Renal cortex interstitium (tissue), 15 donors: ENCODE results near the gene CXorf38. TPM values are rescaled to one million over a fixed set of nuclear protein-coding genes. Genes with fewer than 3 reads are reported as not detected.

Experiments
- DNase-seq, 11 donors: peaks; one replicate each; pipeline ENCODE4 v3.0.0-alpha.2; 2013; ENCODE audit warnings: low read depth in 9 of 11, low spot score in 4 of 11; ENCODE audit errors: extremely low read depth in 1 of 11
- long read RNA-seq, 16 experiments: transcript quantifications; one replicate each; lab custom pipeline, GENCODE V29; 2026
- polyA plus RNA-seq, 3 donors: library from polyadenylated mRNA; unstranded; fragments of 120-200 nt; gene quantifications; one replicate each; pipeline ENCODE4 v1.2.1, GENCODE V29; 2013; ENCODE audit not compliant: insufficient read length in 3 of 3

Gene CXorf38, protein sequence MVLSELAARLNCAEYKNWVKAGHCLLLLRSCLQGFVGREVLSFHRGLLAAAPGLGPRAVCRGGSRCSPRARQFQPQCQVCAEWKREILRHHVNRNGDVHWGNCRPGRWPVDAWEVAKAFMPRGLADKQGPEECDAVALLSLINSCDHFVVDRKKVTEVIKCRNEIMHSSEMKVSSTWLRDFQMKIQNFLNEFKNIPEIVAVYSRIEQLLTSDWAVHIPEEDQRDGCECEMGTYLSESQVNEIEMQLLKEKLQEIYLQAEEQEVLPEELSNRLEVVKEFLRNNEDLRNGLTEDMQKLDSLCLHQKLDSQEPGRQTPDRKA
- 10 to 100 TPM in 2 of 3 donors, 1 to 10 TPM in 1; 10.0 to 12.5 (median 12.3) TPM for polyA plus RNA-seq
- long read RNA-seq, donor 1, partial matches to known transcripts = 0 of 2 reads
- long read RNA-seq, donor 1, other reads (novel, unspliced or antisense) = 0 of 2 reads
- long read RNA-seq, donor 2, partial matches to known transcripts = 0 of 1 reads
- long read RNA-seq, donor 2, other reads (novel, unspliced or antisense) = 0 of 1 reads
- long read RNA-seq, donor 3, partial matches to known transcripts = 0 of 2 reads
- long read RNA-seq, donor 3, other reads (novel, unspliced or antisense) = 0 of 2 reads
- long read RNA-seq, donor 4, partial matches to known transcripts = 0 of 2 reads
- long read RNA-seq, donor 4, other reads (novel, unspliced or antisense) = 0 of 2 reads
- long read RNA-seq, donor 5, transcript CXorf38-201 (7 exons, 2,118 nt) = major isoform, 5 of 5 reads
- long read RNA-seq, donor 5, partial matches to known transcripts = 0 of 5 reads
- long read RNA-seq, donor 5, other reads (novel, unspliced or antisense) = 0 of 5 reads
- long read RNA-seq, donor 6, partial matches to known transcripts = 0 of 1 reads
- long read RNA-seq, donor 6, other reads (novel, unspliced or antisense) = 0 of 1 reads
- long read RNA-seq, donor 7, partial matches to known transcripts = 0 of 1 reads
- long read RNA-seq, donor 7, other reads (novel, unspliced or antisense) = 0 of 1 reads
- long read RNA-seq, donor 8, partial matches to known transcripts = 0 of 3 reads
- long read RNA-seq, donor 8, other reads (novel, unspliced or antisense) = 0 of 3 reads
- long read RNA-seq, donor 9, partial matches to known transcripts = 0 of 2 reads
- long read RNA-seq, donor 9, other reads (novel, unspliced or antisense) = 0 of 2 reads
- long read RNA-seq, donor 10, partial matches to known transcripts = 0 of 1 reads
- long read RNA-seq, donor 10, other reads (novel, unspliced or antisense) = 0 of 1 reads
- long read RNA-seq, donor 11, partial matches to known transcripts = 0 of 1 reads
- long read RNA-seq, donor 11, other reads (novel, unspliced or antisense) = 0 of 1 reads
- long read RNA-seq, donor 12 = 0 reads
- long read RNA-seq, donor 13, partial matches to known transcripts = 0 of 3 reads
- long read RNA-seq, donor 13, other reads (novel, unspliced or antisense) = 0 of 3 reads
- long read RNA-seq, donor 14, transcript CXorf38-201 (7 exons, 2,118 nt) = major isoform, 5 of 5 reads
- long read RNA-seq, donor 14, partial matches to known transcripts = 0 of 5 reads
- long read RNA-seq, donor 14, other reads (novel, unspliced or antisense) = 0 of 5 reads
- long read RNA-seq, donor 15, partial matches to known transcripts = 0 of 2 reads
- long read RNA-seq, donor 15, other reads (novel, unspliced or antisense) = 0 of 2 reads
- long read RNA-seq, donor 16, transcript CXorf38-201 (7 exons, 2,118 nt) = major isoform, 5 of 5 reads
- long read RNA-seq, donor 16, partial matches to known transcripts = 0 of 5 reads
- long read RNA-seq, donor 16, other reads (novel, unspliced or antisense) = 0 of 5 reads

DNA sequence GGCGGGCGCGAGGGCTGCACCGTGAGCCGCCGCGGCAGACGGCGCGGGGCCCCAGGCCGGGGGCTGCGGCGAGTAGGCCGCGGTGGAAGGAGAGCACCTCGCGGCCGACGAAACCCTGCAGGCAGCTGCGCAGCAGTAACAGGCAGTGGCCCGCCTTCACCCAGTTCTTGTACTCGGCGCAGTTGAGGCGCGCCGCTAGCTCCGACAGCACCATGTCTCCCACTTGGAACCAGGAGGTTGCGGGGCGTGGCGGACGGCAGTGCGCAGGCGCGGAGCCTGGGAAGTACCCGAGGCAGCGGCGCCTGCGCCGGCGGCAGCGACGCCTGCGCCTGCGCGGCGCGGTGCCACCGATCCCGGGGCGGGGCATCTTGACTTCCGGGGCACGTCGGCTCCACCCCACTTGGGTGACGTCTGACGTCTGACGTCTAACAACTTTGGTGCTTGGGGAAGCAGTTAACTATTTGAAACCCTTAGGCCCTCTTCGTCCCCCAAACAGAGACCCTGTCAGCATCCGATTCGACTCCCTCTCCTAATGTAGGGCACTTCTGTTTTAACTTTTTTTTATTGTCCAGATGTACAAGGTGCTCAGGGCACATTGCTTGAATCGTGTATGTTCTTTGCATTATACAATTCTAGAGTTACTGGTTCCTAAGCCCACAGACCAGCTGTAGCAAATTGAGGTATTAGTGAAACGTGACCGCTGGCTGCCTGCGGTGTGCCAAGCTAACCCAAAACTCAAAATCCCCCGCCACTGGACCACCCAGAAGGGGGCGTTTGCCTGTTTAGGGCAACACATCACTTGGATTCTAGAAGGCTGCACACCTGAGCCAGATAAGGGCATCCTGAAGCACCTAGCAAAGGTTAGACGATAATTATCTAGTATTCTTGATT is at the start of gene CXorf38:
CXorf38 (minus strand) TSS at position 255 of the 891 bp plus-strand sequence; CDS start at position 214, 41 bp downstream.
- peak; percentile 69 to 86 (median 82) for DNase-seq

DNA sequence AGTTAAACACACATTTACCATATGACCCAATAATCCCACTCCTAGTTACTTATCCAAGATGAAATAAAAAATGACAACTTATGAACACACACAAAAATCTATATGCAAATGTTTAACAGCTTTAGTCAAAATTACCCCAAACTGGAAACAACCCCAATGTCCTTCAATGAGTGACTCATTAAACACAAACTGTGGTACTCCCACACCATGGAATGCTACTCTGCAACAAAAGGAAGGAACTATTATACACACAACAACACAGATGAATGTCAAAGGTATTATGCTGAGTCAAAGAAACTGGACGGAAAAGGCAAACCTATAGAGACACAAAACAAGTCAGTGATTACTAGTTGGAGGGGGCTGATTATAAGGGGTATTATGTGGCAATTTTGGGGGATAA is 47.4 kb upstream of the CXorf38 start:
- DNase-seq = no peak

DNA sequence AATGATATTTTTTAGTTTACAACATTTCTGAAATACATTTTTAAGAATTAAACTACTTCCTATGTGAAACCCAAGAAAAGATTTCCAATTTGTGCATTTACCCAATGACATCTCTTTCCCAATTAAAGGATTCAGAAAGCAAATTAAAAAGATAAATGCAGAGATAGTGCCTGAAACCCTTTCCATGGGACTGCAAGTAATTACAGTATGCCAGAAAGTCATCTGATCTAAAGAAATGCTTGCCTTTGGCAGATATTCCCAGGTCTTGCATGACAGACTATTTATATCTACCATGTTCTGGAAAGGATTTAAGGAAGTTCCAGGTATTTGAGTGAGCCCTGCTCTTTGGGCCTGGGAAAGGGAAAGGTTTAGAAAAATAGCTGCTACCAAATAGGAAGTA is 41.6 kb upstream of the CXorf38 start:
- no peak for DNase-seq

DNA sequence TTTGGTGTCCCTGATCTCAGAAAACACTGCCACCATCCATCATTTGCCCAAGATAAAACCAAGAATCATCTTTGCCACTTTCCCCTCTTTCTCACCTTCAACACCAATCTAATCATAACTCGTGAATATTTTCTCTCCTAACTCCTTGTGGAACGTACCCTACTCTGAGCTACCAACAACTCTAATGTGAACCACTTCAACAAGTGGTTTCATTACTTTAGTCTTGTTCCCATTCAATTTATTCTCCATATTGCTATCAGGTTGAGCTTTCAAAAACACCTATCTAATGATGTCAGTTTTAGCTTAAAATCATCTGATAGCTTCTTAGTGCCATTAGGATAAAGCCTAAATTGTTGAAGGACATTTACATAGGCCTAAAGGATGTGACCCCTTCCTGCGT is 39.8 kb upstream of the CXorf38 start:
- no peak for DNase-seq

GRCh38 chrX:40685362-40685918 is 38.1 kb upstream of the CXorf38 start:
- DNase-seq = no peak

DNA sequence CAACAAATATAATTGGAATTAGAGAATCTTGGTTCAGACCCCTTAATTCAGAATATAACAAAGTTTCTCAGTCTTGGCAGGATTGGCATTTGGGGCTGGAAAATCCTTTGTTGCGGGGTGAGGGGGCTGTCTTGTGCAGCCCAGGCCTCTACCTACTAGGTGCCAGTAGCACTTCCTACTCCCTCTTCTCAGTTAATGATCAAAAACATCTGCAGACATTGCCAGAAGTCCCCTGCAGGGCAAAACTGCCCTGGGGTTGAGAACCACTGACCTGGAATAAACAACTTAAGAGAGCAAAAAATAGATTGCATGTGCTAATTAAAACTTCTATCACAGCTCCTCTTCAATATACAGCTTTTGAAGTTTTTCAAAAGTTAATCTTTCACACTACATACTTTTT is 36.7 kb upstream of the CXorf38 start:
- DNase-seq = no peak

- no peak for DNase-seq
These were observed 35.9 kb upstream of the CXorf38 start for GRCh38 chrX:40683245-40683644.

DNA sequence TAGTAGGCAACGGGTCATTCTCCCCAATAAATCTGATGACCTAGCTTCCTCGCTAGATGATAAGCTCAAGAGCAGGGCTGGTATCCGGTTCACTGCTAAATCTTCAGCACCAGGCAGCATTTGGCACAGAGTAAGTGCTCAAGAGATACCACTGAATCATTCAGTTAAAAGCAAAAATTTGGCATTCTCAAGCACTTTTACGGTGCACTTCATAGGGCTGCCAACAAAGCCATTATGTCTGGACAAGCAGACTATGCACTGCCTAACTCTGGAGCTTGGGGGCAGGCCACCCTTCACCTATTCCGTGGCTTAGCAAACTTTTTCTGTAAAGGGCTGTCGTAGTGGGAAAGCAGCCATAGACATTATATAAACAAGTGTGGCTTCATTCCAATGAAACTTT is 23.8 kb upstream of the CXorf38 start:
- DNase-seq = no peak

GRCh38 chrX:40663880-40664630 is 16.7 kb upstream of the CXorf38 start:
- no peak for DNase-seq

DNA sequence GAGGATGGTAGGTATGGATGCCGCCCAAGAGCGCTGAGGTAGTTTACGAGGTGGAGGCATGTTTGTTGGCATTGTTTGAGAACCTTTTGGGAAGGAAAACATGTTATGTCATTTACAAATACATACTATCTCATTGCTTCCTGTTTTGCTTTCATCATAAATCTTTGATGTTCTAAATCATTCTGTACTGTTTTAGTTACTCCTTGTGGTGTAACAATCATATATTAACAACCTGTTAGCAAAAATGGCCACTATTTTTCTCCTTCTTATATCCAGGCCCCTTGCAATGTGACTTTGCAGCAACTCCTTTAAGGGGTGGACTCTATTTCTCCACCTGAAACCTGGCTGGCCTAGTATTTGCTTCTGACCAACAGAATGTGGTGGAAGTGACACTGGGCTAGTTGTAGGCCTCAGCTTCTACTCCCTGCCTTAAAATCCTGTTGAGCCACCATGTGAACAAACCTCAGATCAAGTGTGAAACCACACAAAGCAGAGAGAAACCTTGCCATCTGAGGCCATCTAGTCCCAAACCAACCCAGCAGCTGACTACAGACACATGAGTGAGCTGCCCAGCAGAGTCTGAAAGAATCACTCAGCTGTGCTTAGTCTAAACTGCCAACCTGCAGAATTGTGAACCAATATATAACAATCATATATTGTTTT is 15.8 kb upstream of the CXorf38 start:
- no peak for DNase-seq

- DNase-seq = no peak
These were observed 14.1 kb upstream of the CXorf38 start for GRCh38 chrX:40661489-40661888.

GRCh38 chrX:40660381-40660780 is 13.0 kb upstream of the CXorf38 start:
- DNase-seq = no peak

DNA sequence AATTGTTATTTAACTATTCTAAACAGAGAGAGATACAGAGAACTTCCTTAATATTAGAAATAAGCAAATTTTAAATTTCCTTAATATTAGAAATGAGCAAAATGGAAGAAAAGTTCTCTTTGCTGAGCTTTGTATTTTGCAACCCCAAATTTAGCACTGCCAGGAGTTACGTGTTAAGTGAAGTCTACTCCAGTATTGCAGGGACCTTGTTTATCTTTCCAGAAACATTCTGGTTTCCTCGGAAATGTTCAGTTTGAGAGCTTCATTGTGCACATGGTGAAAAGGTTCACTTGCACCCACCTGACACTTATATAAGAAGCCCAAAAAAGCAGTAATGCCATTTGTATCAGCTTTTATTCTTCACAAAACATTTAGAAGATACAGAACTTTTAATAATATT is 6.2 kb upstream of the CXorf38 start:
- no peak for DNase-seq

- no peak for DNase-seq
These were observed 5.3 kb upstream of the CXorf38 start for GRCh38 chrX:40652664-40653063.

DNA sequence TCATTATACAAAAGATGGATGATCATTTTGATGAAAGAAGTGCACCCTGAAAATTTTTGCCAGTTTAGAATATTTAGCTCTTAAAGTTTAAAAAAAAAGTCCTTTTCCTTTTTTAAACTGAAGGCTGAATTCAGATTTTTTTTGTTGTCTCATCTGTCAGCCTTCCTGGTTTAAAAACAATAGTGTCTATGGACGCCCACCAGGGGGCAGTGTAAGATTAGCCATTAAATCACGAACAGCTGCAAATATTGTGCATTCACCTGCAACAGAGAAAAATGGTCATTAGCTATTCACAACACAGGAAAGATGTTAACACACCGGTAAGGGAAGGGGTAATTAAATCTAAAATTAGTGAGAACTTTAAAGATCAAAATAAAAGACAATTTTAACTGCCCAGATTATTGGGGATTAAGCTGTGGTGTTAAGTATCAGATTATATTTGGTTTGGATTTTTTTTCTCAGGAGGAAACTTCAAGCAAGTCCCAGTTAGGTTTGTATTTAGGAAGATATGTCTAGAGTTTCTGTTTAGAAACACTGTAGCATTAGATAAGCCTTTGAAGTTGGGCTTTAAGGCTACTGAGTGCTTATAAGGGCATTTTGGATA is 4.4 kb upstream of the CXorf38 start:
- peak in 5 of 11 donors; percentile 43 to 67 (median 58) for DNase-seq
